Measurements from ENCODE around the gene RPL10A. TPM values are rescaled to one million over a fixed set of nuclear protein-coding genes. Genes with fewer than 3 reads are reported as not detected.

RPL10A gene
- total RNA-seq, 6 experiments from 2014 or later = 366 to 446 (median 412) TPM

DNA sequence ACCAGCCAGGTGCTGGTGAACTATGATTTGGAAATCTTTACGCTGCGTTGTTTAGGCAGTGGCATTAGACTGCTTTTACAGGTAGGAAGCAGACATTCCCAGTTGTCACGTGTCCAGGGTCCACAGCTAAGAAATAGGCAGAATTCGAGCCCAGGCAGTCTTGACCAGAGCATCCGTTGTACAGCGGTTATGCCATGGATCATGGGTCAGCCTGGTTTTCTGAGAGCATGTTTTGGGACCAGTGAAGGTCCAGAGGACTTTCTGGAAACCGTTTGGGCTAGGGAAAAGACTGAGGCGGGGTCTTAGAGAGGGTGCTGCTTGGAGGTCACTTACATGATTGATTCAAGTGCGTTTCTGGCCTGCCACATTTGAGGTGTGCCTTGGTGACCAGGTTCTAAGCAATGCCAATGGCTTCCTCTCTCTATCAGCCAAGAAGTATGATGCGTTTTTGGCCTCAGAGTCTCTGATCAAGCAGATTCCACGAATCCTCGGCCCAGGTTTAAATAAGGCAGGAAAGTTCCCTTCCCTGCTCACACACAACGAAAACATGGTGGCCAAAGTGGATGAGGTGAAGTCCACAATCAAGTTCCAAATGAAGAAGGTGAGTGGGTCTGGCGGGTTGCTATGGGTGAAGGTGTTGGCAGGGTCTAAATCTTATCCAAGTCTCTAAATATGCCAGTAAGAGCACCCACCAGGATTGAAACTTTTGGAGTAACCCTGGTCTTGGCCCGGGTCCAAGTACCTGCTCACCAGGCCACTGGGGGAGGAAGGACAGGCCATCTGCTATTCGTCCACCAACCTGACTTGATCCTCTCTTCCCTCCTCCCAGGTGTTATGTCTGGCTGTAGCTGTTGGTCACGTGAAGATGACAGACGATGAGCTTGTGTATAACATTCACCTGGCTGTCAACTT, 1.8 kb downstream of the RPL10A start:
- Histone ChIP-seq H3K9me3 (no peaks in the 10 kb centered on the region), H3K36me3 (peaks cover 0 to 23% (median 7%) of the 10 kb centered on the region in 4 donors), H3K27me3 (no peaks in the 10 kb centered on the region), H3K4me1 (peaks cover 0 to 30% (median 4%) of the 10 kb centered on the region in 4 donors), H3K27ac (no peak overlapping the region), H3K4me3 (peak overlapping the region; percentile 70 to 88 (median 76))
- no peak for DNase-seq
- no peak for ATAC-seq
- TF ChIP-seq CTCF (IDR thresholded peaks at IDR 0.05) (no peak), POLR2A (IDR thresholded peaks at IDR 0.05) (no peak)
- 51% methylated on average over 10 of the region's 18 CpGs for WGBS (ENCODE audit: insufficient coverage, low coverage, low lambda C conversion rate, missing lambda C conversion rate)
- intact Hi-C loops (cut with DNase I) = no loop called here

DNA sequence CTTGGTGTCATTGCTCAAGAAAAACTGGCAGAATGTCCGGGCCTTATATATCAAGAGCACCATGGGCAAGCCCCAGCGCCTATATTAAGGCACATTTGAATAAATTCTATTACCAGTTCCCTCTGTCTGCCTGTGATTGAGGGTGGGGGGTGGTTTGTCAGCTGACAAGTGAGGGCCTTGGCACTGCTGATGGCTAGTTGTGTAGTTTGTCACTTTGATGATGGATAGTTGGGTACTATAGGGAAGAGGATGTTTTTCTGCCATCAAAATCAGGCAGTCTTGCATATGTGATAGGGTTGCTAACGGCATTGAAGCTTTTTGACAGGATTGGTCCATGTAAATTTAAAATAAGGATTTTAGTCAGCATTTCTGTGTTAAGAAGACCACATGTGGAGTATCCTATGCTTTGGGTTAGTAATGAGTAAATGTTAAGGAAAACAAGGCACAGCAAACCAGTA, 2.5 kb downstream of the RPL10A start:
- Histone ChIP-seq H3K4me1 (peaks cover 0 to 30% (median 4%) of the 10 kb centered on the region in 4 donors), H3K27ac (no peak overlapping the region), H3K36me3 (peaks cover 0 to 23% (median 7%) of the 10 kb centered on the region in 4 donors), H3K27me3 (no peaks in the 10 kb centered on the region), H3K4me3 (no peak overlapping the region), H3K9me3 (no peaks in the 10 kb centered on the region)
- TF ChIP-seq CTCF (IDR thresholded peaks at IDR 0.05) (no peak), POLR2A (IDR thresholded peaks at IDR 0.05) (no peak)
- ATAC-seq = no peak
- no peak for DNase-seq
- whole genome bisulfite sequencing (ENCODE audit: insufficient coverage, low coverage, low lambda C conversion rate, missing lambda C conversion rate) = 81% methylated on average over 1 of the region's 3 CpGs
- intact Hi-C loops (cut with DNase I) = no loop called here

- H3K4me1 ChIP-seq = peaks cover 0 to 30% (median 4%) of the 10 kb centered on the region in 4 donors
- H3K4me3 ChIP-seq = no peak overlapping the region
- H3K27ac ChIP-seq = peak overlapping the region in 2 of 3 donors; percentile 33 to 48
- no peaks in the 10 kb centered on the region for H3K9me3 ChIP-seq
- H3K36me3 ChIP-seq = peaks cover 0 to 23% (median 7%) of the 10 kb centered on the region in 4 donors
- no peaks in the 10 kb centered on the region for H3K27me3 ChIP-seq
- no peak for DNase-seq
- 55% methylated on average over 4 of the region's 8 CpGs for WGBS (ENCODE audit: insufficient coverage, low coverage, low lambda C conversion rate, missing lambda C conversion rate)
- TF ChIP-seq POLR2A (IDR thresholded peaks at IDR 0.05) (no peak), CTCF (IDR thresholded peaks at IDR 0.05) (no peak)
- no peak for ATAC-seq
- intact Hi-C loops (cut with DNase I) = no loop called here
These were observed 3.7 kb downstream of the RPL10A start for GRCh38 chr6:35471836-35472345.

DNA sequence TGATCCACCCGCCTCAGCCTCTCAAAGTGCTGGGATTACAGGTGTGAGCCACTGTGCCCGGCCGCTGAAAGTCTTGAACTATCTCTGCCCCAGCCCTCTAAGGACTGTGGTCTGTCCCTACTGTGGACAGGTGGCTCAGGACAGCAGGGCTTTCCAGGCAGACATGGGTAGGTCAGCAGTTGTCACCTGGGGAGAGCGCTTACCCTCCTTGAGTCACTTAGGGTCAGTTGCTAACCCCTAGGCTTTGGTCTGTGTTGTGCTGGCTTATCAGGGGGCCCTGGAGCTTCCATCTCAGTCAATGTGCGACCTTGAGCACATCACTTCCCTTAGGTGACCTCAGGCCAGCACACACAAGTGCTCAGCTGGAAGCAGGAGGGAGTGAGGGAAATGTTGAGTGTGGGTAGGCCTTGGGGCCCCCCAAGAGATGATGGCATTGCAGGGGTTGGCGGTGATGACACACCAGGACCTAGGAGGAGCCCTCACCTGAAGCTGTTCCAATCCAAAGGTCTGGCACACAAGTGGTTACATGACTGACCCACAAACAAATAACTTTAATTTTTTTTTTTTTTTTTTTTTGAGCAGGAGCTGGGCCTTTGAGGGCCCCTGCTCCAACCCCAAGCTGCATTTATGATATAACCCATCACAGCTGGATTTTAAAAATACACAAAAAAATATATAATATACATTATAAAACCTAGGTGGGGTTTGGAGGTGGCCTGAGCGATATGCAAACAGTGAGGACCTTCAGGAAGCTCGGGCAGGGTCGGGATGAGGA, 5.1 kb downstream of the RPL10A start:
- no peak for DNase-seq
- Histone ChIP-seq H3K36me3 (peaks cover 0 to 23% (median 7%) of the 10 kb centered on the region in 4 donors), H3K4me1 (peaks cover 0 to 27% (median 4%) of the 10 kb centered on the region in 4 donors), H3K27me3 (no peaks in the 10 kb centered on the region), H3K27ac (peak overlapping the region in 1 of 3 donors; percentile 48), H3K9me3 (no peaks in the 10 kb centered on the region), H3K4me3 (no peak overlapping the region)
- ATAC-seq = no peak
- intact Hi-C loops (cut with DNase I) = no loop called here
- WGBS (ENCODE audit: insufficient coverage, low coverage, low lambda C conversion rate, missing lambda C conversion rate) = 66% methylated on average over 4 of the region's 9 CpGs
- TF ChIP-seq CTCF (IDR thresholded peaks at IDR 0.05) = no peak
- TF ChIP-seq POLR2A (IDR thresholded peaks at IDR 0.05) = no peak
